K562 (cell line): ENCODE measurements around the gene C4A. TPM values are rescaled to one million over a fixed set of nuclear protein-coding genes. Genes with fewer than 3 reads are reported as not detected.
A peak's percentile ranks its signal among the peaks of the same experiment; 100 is the strongest.

Experiments
- ASH1L ChIP-seq: fragments of 450-650 bp; IDR thresholded peaks from 2 replicates; pipeline ENCODE4 v1.6.1; 2018; ENCODE audit warnings: borderline replicate concordance, mild to moderate bottlenecking, low read depth; ENCODE audit not compliant: partially characterized antibody
- ATF1 ChIP-seq, 2 experiments: fragments of 450-650 bp in 1 of 2; IDR thresholded peaks; 2 replicates each; pipeline ENCODE4 v1.6.1; 2016; ENCODE audit warnings: missing compliant biosample characterization in 1 of 2, missing genetic modification characterization in 1 of 2
- BRD4 ChIP-seq: fragments of 200-600 bp; sonication (generic); IDR thresholded peaks from 2 replicates; pipeline ENCODE4 v1.6.1; 2017; ENCODE audit warnings: inconsistent platforms
- CEBPG ChIP-seq, 3 experiments: fragments of 200-800 bp in 1 of 3; sonication (Bioruptor generic) in 1 of 3; sonication (generic) in 1 of 3; formaldehyde crosslinking in 1 of 3; IDR thresholded peaks in 2 of 3; conservative IDR thresholded peaks in 1 of 3; 2 replicates each; pipeline versions ENCODE4 v1.6.1 to v1.8.0; 2016 to 2022; ENCODE audit warnings: missing compliant biosample characterization in 2 of 3, missing genetic modification characterization in 2 of 3, mild to moderate bottlenecking in 1 of 3, missing genetic modification reagents in 1 of 3
- CHCHD3 ChIP-seq: fragments of 250-450 bp; sonication (Bioruptor Pico); IDR thresholded peaks from 2 replicates; pipeline ENCODE4 v2.1.2; 2022; ENCODE audit warnings: mild to moderate bottlenecking
- CHD2 ChIP-seq: IDR thresholded peaks from 2 replicates; pipeline ENCODE4 v1.6.1; 2011; ENCODE audit warnings: low read depth, low read length
- DACH1 ChIP-seq: fragments of 450-650 bp; IDR thresholded peaks from 2 replicates; pipeline ENCODE4 v1.6.1; 2018; ENCODE audit not compliant: partially characterized antibody
- EGR1 ChIP-seq: fragments of 450-650 bp; conservative IDR thresholded peaks from 2 replicates; pipeline ENCODE4 v1.6.1; 2017; ENCODE audit warnings: mild to moderate bottlenecking
- ELF1 ChIP-seq: fragments of 200-800 bp; sonication (Bioruptor generic); IDR thresholded peaks from 2 replicates; pipeline ENCODE4 v1.6.1; 2016; ENCODE audit warnings: missing genetic modification characterization, missing compliant biosample characterization
- ERF ChIP-seq: fragments of 450-650 bp; formaldehyde crosslinking; IDR thresholded peaks from 2 replicates; pipeline ENCODE4 v1.4.0; 2020; ENCODE audit warnings: mild to moderate bottlenecking, mixed read lengths
- FOXJ3 ChIP-seq: sonication (generic); formaldehyde crosslinking; IDR thresholded peaks from 2 replicates; pipeline ENCODE4 v1.4.0; 2020; ENCODE audit warnings: mild to moderate bottlenecking, missing genetic modification reagents
- FOXO4 ChIP-seq: fragments of 450-650 bp; formaldehyde crosslinking; IDR thresholded peaks from 2 replicates; pipeline ENCODE4 v1.4.0; 2020; ENCODE audit warnings: mild to moderate bottlenecking, moderate library complexity
- GATAD2A ChIP-seq: fragments of 450-650 bp; IDR thresholded peaks from 2 replicates; pipeline ENCODE4 v1.6.1; 2017
- HNRNPLL ChIP-seq: fragments of 200-400 bp; formaldehyde crosslinking; IDR thresholded peaks from 2 replicates; pipeline ENCODE4 v1.6.1; 2017; ENCODE audit warnings: low read length, low read depth, mild to moderate bottlenecking; ENCODE audit not compliant: poor library complexity, severe bottlenecking
- KLF16 ChIP-seq: IDR thresholded peaks from 2 replicates; pipeline ENCODE4 v1.6.1; 2016; ENCODE audit warnings: antibody characterized with exemption
- MAZ ChIP-seq, 2 experiments: fragments of 450-650 bp in 1 of 2; sonication (generic) in 1 of 2; formaldehyde crosslinking; IDR thresholded peaks in 1 of 2; conservative IDR thresholded peaks in 1 of 2; 2 replicates each; pipeline versions ENCODE4 v1.4.0 to v1.5.0; 2020; ENCODE audit warnings: mild to moderate bottlenecking in 1 of 2, missing genetic modification reagents in 1 of 2
- MCM7 ChIP-seq, 2 experiments: fragments of 450-650 bp; IDR thresholded peaks; 2 replicates each; pipeline ENCODE4 v1.6.1; 2016 to 2018
- MTA3 ChIP-seq: fragments of 450-650 bp; formaldehyde crosslinking; IDR thresholded peaks from 2 replicates; pipeline ENCODE4 v1.6.1; 2017; ENCODE audit warnings: mild to moderate bottlenecking, borderline replicate concordance
- NBN ChIP-seq: fragments of 450-650 bp; IDR thresholded peaks from 2 replicates; pipeline ENCODE4 v1.6.1; 2016; ENCODE audit warnings: low read depth, mild to moderate bottlenecking
- NONO ChIP-seq, 2 experiments: fragments of 200-400 bp in 1 of 2; fragments of 450-650 bp in 1 of 2; formaldehyde crosslinking in 1 of 2; IDR thresholded peaks; 2 replicates each; pipeline ENCODE4 v1.6.1; 2017; ENCODE audit warnings: low read depth in 2 of 2, mild to moderate bottlenecking in 2 of 2, moderate library complexity in 2 of 2, low read length in 1 of 2
- NR4A1 ChIP-seq, 2 experiments: fragments of 250-450 bp in 1 of 2; fragments of 450-650 bp in 1 of 2; sonication (Bioruptor Pico) in 1 of 2; IDR thresholded peaks; 2 replicates each; pipeline versions ENCODE4 v1.4.0 to v1.6.1; 2016 to 2020; ENCODE audit warnings: mild to moderate bottlenecking in 2 of 2, missing compliant biosample characterization in 1 of 2, missing genetic modification characterization in 1 of 2, moderate library complexity in 1 of 2
- PRPF4 ChIP-seq: fragments of 200-400 bp; formaldehyde crosslinking; IDR thresholded peaks from one replicate; pipeline ENCODE4 v1.6.1; 2017; ENCODE audit warnings: low read length, low read depth, mild to moderate bottlenecking; ENCODE audit not compliant: insufficient read depth, poor library complexity, severe bottlenecking
- TAF1 ChIP-seq: IDR thresholded peaks from 2 replicates; pipeline ENCODE4 v1.6.1; 2011; ENCODE audit warnings: mild to moderate bottlenecking, low read length, moderate library complexity; ENCODE audit not compliant: insufficient read depth, control insufficient read depth, severe bottlenecking; ENCODE audit errors: extremely low read depth
- TEAD2 ChIP-seq: fragments of 450-650 bp; IDR thresholded peaks from 2 replicates; pipeline ENCODE4 v1.6.1; 2016; ENCODE audit warnings: missing genetic modification characterization, control low read depth, missing compliant biosample characterization
- ZNF395 ChIP-seq: fragments of 200-800 bp; sonication (Bioruptor generic); IDR thresholded peaks from 2 replicates; pipeline ENCODE4 v1.6.1; 2017; ENCODE audit warnings: missing genetic modification characterization, missing compliant biosample characterization
- ZNF780A ChIP-seq: fragments of 250-450 bp; sonication (Bioruptor Pico); IDR thresholded peaks from 2 replicates; pipeline ENCODE4 v1.5.0; 2021; ENCODE audit warnings: mild to moderate bottlenecking
- polyA plus RNA-seq, 8 experiments: library from polyadenylated mRNA; depleted of rRNA in 4 of 8; stranded (reverse) in 5 of 8; unstranded in 3 of 8; fragments of >200 nt; fragmentation: Nextera tagmentation in 2 of 8; fragmentation: Illumina TruSeq in 1 of 8; extraction: Ambion mirVana in 2 of 8; extraction: Trizol in 1 of 8; gene quantifications; 2 replicates each; pipeline versions ENCODE4 v1.2.1 to v1.2.3, GENCODE V29; 2011 to 2014; ENCODE audit warnings: inconsistent platforms in 1 of 8, missing spikeins in 1 of 8
- total RNA-seq, 7 experiments: library from RNA; depleted of rRNA in 6 of 7; stranded (reverse); fragments of >200 nt in 6 of 7; fragmentation: Illumina TruSeq in 2 of 7; extraction: Trizol in 2 of 7; gene quantifications; 2 replicates each; pipeline versions ENCODE4 v1.2.1 to v1.2.3, GENCODE V29; 2011 to 2021; ENCODE audit warnings: low replicate concordance in 1 of 7

The C4A gene
- total and polyA plus RNA-seq, 9 of the 15 experiments (the other 6 are each of a cell fraction or from before 2014, with no cell fraction given), result 0.27 to 7.6 (median 5.0) TPM

GRCh38 chr6:31971993-31972708 is 9.7 kb upstream of the C4A start, which contains the start of gene DXO (continued):
- TF ChIP-seq ELF1 (tag) (peak; percentile 100), FOXJ3 (no peak), TAF1 (peak; percentile 77), ATF1 (CRISPR knock-in tag; IDR thresholded peaks at IDR 0.05) (peak; percentile 94), ATF1 (tag; IDR thresholded peaks at IDR 0.05) (peak; percentile 100), MCM7 (IDR thresholded peaks at IDR 0.05) (no peak), MAZ (CRISPR knock-in tag; conservative IDR thresholded peaks at IDR 0.05 in 1 of 2, IDR thresholded peaks at IDR 0.05 in 1 of 2) (peak; percentile 99 to 100), ERF (CRISPR knock-in tag) (peak; percentile 1), DACH1 (peak; percentile 74), GATAD2A (no peak), FOXO4 (CRISPR knock-in tag) (0 out of 2 replicates have a peak, but pooled peaks have one; percentile 77), KLF16 (peak; percentile 27; the same call in 1 of the 2 replicates), CEBPG (CRISPR knock-in tag; IDR thresholded peaks at IDR 0.05) (peak; percentile 98), CEBPG (tag; conservative IDR thresholded peaks at IDR 0.05 in 1 of 2, IDR thresholded peaks at IDR 0.05 in 1 of 2) (peak; percentile 100), NONO (IDR thresholded peaks at IDR 0.05; ENCODE audit: low read depth in 2 of 2, low read length in 1 of 2) (peak in 1 of 2 experiments; percentile 69; a peak in 2 of 4 replicates), PRPF4 (no peak), NR4A1 (CRISPR knock-in tag; IDR thresholded peaks at IDR 0.05) (0 out of 2 replicates have a peak, but pooled peaks have one; percentile 66), NR4A1 (tag; IDR thresholded peaks at IDR 0.05) (peak; percentile 60; the same call in 1 of the 2 replicates), ZNF395 (CRISPR knock-in tag) (peak; percentile 92), EGR1 (peak; percentile 75; the same call in 1 of the 2 replicates), BRD4 (no peak), MTA3 (peak; percentile 100), TEAD2 (tag) (peak; percentile 86; the same call in 1 of the 2 replicates), CHD2 (peak; percentile 93), ASH1L (peak; percentile 55), HNRNPLL (peak; percentile 72), CHCHD3 (CRISPR knock-in tag) (peak; percentile 12; the same call in 1 of the 2 replicates), ZNF780A (CRISPR knock-in tag) (no peak), NBN (peak; percentile 100)
